Measurements from ENCODE around the gene RNF41.

RNF41 gene

DNA sequence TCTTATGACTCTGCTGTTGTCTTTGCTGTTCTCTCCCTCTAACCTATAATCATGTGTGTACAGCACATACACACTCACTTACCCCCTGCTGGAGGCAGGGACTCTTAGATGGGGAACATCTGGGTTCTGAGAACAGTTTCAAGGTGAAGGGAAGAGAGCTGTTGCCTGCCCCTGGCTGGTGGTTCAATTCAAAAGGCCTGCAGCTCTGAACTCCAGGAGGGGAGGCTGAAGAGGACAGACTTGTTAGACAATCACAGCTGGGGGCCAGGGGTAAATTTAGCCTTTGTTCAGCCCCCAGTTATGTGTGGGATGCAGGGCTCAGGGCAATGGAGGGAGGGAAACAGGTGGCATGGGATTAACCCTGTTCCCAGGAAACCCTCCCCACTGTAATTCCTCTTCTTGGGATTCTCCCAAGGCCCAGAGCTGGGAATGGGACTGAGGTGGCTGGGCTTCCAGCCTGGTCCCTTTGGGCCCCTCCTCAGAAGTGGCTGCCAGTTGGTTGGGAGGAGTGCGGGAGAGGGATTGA lies 67.4 kb downstream of the RNF41 start:
- no peak for DNase-seq (ENCODE audit: extremely low read depth, low read depth)
- TF ChIP-seq, protein P1, sequence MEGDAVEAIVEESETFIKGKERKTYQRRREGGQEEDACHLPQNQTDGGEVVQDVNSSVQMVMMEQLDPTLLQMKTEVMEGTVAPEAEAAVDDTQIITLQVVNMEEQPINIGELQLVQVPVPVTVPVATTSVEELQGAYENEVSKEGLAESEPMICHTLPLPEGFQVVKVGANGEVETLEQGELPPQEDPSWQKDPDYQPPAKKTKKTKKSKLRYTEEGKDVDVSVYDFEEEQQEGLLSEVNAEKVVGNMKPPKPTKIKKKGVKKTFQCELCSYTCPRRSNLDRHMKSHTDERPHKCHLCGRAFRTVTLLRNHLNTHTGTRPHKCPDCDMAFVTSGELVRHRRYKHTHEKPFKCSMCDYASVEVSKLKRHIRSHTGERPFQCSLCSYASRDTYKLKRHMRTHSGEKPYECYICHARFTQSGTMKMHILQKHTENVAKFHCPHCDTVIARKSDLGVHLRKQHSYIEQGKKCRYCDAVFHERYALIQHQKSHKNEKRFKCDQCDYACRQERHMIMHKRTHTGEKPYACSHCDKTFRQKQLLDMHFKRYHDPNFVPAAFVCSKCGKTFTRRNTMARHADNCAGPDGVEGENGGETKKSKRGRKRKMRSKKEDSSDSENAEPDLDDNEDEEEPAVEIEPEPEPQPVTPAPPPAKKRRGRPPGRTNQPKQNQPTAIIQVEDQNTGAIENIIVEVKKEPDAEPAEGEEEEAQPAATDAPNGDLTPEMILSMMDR (IDR thresholded peaks at IDR 0.05; ENCODE audit: low read depth, low read length), result no peak

DNA sequence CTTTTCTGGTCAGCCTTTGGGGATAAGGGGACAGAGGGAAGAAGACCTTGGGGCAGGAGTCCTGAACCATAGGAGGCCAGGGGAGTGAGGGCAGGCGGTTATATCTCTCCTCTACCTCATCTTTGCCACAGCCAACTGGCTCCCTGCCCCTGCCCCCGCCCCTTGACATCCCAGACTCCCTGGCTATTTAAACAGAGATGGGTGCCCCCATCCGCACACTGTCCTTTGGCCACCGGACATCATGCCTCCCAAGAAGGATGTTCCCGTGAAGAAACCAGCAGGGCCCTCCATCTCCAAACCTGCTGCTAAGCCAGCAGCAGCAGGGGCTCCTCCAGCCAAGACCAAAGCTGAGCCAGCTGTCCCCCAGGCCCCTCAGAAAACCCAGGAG lies 68.0 kb downstream of the RNF41 start:
- no peak for DNase-seq (ENCODE audit: extremely low read depth, low read depth)
- TF ChIP-seq, protein P1 (IDR thresholded peaks at IDR 0.05; ENCODE audit: low read depth, low read length), result no peak

DNA sequence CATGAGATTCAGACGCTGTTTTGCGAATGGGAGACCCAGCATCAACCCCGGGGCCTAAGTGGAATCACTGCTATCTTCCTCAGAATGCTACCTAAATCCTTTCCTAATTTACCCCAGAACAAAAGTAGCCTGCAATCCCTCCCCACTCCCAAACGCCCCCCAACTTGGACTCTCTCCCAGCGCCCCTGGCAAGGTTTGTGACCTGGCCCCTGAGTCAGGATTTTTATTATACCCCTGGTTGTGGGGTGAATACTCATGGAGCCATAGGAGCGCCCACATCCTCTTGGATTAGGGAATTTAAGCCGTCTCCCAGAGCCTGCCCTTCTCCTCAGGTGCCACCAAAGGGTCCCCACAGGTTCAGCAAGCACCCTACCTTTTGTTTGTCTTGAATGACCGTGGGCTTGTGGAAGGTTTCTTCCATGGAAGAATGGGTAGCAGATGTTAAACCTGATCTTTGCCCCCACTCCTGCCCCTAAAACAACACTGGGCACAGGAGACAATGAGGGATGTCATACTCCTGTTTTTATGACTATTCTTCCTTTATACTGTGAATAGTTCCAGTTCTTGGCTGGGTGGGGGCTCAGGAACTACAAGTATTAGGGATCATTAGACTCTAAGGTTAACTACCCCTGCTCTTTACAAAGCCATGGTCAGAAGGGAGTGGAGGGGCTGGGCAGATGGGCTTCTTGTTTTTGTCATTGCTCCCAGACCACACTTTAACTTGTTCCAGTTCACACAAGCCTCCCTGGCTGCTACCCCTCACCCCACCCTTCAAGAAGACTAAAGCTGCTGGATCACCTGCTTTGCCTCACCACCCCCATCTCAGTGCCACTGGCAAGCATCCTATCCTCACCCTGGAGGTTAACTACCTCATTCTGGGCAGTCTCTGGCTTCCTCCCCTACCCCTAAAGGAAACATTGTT lies 68.7 kb downstream of the RNF41 start:
- TF ChIP-seq, protein P1 (IDR thresholded peaks at IDR 0.05; ENCODE audit: low read depth, low read length), result no peak
- DNase-seq (ENCODE audit: extremely low read depth, low read depth), result no peak

All from AG09319 (cell line).